ENCODE data around the gene MVB12B.

Gene MVB12B

GRCh38 chr9:126407114-126407870 is 80.7 kb downstream of the MVB12B start:
- DNase-seq (ENCODE audit: low read depth in 2 of 2) = no peak

GRCh38 chr9:126408004-126408403 is 81.4 kb downstream of the MVB12B start:
- DNase-seq (ENCODE audit: low read depth in 2 of 2) = no peak

GRCh38 chr9:126410229-126410628 is 83.6 kb downstream of the MVB12B start:
- DNase-seq (ENCODE audit: low read depth in 2 of 2) = no peak

DNA sequence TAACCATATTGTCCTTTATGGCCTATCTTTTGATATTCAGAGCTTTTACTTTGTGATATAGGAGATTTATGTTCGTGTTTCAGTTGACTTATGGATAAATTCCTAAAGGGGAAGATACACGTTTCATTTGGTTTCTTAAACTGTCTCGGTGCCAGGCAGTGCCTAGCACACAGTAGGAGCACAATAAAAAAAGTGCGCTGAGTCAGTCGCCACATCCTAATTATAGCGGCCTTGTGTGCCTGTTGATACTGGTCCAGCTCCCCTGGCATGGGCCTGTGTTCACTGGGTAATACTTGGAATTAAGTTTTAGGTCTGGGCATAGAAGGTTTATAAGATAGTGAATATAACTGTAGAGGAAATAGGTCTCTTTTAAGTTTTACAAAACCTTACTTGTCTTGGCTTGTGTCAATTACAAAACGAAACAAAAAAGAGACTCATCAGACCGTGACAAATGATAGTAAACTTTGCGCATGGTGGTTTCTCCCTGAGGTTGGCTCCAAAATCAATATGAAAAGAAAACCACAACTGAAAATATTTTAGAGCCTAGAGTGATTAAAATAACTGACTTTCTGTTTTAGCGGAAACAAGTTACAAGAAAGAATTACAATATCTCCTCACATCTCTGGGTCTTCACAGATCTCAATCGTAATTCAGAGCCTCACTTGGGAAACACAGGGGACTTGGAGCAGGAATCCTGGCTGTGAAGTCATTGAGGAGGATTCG is 84.8 kb downstream of the MVB12B start:
- no peak for DNase-seq (ENCODE audit: low read depth in 2 of 2)

DNA sequence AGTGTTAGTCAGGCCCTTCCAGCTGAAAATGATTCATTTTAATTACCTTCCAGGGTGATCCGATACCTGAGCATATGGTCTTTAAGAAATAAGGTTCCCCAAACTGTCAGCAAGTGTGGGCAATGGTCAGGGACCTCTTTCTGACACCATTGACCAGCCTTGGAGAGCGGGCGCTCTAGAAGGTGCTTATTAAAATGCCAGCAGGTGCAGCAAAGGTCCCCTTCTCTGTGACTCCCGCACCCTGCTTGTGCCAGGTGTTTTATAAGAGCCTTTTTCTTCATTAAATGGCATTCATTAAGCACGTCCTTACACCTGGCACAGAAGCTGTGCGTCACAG is 85.3 kb downstream of the MVB12B start:
- no peak for DNase-seq (ENCODE audit: low read depth in 2 of 2)

- DNase-seq (ENCODE audit: low read depth in 2 of 2) = no peak
Measured at GRCh38 chr9:126412905-126413304, 86.3 kb downstream of the MVB12B start.

DNA sequence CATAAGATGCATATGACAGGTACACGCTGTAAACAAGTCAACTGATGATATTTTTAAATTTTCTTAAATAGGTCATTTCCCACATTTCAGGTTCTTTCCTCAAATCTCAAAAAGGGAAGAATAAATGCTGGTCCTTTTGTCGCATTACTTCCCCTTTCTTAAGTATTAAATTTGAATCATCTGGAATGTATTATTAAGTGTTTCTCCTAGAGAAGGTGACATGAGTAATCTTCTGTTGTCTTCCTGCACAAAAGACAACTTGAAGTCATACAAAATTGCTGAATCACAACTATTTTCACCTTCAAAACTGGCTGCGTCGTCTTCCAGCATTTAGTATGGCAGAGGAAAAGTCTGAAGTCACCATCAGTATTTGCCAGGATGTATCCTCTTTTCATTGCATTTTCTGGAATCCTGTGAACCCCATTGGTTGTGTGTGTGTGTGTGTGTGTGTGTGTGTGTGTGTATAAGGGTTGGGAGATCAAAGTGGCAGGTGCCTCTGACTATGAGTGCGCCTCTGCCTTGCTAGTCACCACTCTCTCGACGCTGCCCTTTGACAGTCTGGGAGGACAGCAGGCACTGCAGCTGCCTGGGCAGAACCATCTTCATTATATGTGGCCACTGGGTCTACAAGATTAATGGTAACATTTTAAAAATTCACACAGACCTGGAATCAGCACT is 86.9 kb downstream of the MVB12B start:
- no peak for DNase-seq (ENCODE audit: low read depth in 2 of 2)

DNA sequence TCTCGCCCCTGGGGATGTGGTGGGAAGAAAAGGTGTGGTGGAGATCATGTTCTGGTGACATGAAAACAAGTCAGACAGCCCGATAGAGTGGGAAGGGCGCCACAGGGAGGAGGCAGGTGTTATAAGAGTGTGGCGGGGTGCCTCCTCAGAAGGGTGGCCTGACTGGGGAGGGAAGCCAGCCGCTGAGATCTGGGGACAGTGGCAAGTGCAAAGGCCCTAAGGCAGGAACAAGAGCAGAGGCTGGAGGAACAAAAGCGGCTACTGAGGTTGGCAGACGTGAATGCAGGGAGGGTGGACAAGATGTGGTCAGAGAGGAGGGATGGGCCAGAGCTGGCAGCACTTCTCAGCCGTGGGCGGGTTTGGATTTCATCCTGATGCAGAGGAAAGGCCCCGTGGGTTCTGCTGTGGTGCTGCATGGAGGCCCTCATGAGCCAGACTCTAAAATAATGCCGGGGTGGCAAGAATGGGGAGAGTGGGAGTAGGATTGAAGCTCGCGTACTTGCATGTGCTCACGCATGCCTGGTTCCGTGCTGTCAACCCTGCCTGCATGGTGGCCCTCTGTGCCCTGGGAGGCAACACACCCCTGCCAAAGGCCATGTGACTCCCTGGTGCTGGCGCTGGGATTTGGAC is 89.2 kb downstream of the MVB12B start:
- no peak for DNase-seq (ENCODE audit: low read depth in 2 of 2)

DNA sequence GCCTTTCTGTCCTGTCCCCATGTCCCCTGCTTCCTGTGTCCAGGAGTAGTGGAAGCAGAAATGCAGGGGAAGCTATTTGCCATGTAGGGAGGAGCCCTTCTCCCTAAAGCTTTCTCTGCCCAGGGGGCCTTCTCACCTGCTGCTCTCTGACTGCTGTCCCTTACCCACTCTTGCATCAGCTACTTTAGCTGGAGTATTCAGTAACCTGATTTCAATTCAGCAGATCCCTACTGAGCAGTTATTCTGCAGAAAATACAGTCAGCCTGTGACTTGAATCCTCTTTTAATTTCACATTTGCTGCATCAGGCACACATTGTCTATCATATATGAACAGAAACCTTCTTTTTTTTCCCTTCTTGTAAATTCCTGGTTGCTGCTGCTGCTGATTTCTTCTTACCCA is 90.4 kb downstream of the MVB12B start:
- DNase-seq (ENCODE audit: low read depth in 2 of 2) = no peak

GRCh38 chr9:126417684-126418083 is 91.1 kb downstream of the MVB12B start:
- DNase-seq (ENCODE audit: low read depth in 2 of 2) = no peak

- no peak for DNase-seq (ENCODE audit: low read depth in 2 of 2)
Measured at GRCh38 chr9:126418608-126419007, 92.0 kb downstream of the MVB12B start.

GRCh38 chr9:126419475-126419874 is 92.8 kb downstream of the MVB12B start:
- no peak for DNase-seq (ENCODE audit: low read depth in 2 of 2)

DNA sequence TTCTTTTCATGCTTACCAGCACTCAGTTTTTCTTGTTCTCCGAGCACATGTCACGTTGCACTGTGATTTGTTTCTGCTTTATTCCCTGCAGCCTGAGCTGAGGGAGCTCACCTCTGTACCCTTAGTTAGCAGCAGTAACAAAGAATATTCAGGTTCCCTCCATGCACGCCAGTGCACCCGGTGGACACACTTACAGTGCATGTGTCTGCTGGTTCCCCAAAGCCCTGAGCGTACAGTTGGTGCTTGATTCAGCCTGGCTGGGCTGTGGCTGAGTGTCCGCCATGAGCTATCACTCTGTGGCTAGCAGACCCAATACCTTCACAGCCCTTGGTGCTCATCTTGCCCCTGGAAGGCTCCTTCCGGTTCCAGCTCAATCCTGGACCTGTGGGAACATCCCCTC is 93.5 kb downstream of the MVB12B start:
- DNase-seq (ENCODE audit: low read depth in 2 of 2) = no peak

DNA sequence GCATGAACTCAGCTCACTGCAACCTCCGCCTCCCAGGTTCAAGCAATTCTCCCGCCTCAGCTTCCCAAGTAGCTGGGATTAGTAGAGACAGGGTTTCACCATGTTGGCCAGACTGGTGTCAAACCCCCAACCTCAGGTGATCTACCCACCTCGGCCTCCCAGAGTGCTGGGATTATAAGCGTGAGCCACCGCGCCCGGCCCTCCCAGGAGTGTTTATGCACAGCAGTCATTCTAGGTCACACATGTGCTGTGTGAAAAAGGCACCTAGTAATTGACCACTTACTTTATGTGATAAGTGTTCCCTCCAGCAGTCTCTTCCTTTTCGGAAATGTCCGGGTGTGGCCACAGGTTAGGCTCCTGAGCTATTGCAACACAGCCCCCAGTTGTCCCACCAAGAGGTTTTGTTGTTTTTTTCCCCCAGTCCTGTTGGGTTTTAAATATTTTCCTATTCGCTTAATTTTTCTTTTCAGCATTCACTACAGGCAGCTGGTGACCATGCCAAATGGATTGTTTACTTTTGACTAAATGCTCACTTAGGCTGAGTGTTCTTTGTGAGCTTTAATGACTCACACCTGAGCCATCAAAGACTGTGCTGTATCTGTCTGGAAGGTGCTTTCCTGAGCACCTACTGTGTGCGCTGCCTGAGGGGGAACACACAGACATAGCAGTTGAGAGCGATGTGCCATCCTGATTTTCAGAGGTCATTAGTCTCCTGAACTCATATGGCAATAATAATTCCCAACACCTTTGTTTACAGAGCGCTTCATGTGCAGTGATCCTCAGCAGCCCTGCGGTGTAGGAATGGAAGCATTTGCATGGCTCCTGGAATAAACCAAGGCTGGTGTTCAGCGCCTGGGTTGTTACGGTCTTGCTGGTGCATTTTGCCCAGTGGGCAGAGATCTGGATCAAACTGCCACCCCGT is 94.3 kb downstream of the MVB12B start:
- no peak for DNase-seq (ENCODE audit: low read depth in 2 of 2)

- no peak for DNase-seq (ENCODE audit: low read depth in 2 of 2)
Measured at GRCh38 chr9:126421567-126422428, 95.2 kb downstream of the MVB12B start.

DNA sequence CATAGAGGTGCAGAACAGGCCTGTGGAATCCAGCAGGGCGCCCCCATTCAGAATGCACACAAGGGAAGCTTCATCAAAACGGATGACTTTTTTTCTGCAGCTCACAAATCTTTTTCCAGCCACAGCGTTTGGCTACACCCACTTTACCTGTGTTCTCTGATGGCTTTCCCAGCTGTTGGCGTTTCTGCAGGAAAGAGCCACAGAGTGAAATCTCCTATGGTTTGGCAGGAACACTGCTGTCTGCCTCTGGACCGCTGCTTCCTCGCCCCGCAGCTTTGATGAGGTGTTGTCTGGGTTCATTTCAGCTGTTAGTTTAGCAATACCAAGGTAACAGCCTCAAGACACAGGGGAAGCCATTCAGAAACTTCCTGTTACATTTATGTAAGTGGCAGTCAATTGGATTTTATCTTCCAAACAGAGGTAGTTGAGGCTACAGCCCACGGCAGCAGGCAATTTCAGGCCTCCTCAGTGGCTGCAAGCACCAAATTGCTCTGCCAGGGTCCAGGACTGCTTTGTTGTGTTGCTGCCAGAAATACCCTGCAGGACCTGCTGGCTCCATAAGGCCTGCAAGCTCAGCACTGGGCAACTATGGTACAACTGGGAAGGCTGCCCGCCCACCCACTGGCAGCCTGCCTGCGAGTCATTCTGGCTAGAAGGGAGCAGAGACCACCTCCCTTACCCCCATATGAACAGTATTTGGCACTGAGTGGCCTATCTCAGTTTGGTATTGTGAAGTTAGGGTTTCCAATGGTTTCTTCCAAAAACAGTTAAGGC is 96.7 kb downstream of the MVB12B start:
- no peak for DNase-seq (ENCODE audit: low read depth in 2 of 2)

DNA sequence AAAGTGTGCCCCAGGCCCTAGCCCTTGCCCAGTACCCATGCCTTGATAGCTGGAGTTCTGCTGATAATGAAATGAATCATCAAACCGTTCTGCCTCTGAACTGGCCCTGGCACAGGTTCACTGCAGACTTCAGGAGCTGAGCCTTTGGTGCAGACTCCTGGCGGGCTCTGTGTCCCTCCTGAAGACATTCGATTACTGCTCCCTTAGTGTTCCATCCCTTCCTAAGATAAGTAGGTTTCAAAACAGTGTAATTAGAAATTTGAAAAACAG is 97.2 kb downstream of the MVB12B start:
- no peak for DNase-seq (ENCODE audit: low read depth in 2 of 2)

GRCh38 chr9:126424511-126424910 is 97.9 kb downstream of the MVB12B start:
- DNase-seq (ENCODE audit: low read depth in 2 of 2) = no peak

DNA sequence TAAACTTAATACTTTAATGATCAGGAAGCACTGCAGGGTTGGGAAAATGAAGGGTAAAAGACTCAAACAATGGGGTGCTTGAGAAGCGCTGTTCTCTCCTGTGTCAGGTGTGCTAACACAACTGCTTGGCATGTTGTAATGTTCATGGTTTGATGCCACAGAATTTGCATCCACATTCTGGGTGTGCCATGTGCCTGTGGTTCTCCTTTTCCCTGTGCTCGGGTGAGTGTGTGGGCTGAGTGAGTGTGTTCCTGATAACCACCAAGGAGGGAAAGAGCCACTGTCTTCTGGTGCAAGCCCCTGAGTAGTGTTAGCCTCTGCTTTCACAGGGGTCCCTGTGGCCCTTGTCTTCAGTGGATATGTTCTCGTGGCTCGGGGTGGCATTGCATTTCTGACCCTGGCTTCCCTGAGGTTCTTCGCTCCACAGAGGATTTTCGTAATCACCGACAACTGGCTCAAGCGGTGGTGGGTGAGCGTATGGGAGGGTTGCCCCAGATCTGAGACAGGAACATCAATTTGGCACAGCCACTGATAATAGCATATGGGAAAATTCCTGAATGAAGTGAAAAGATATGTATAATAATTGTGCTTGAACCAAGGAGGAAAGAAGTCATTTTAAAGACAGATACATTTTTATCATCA is 102.0 kb downstream of the MVB12B start:
- no peak for DNase-seq (ENCODE audit: low read depth in 2 of 2)

Data from stimulated activated CD8-positive, alpha-beta memory T cell treated with anti-CD3 and anti-CD28 coated beads, Interleukin-2, amount 100 ng/mL, for 48 hours (primary cell).